Upper lobe of left lung (tissue), 6 donors: Measurements from ENCODE around the gene SLC10A7. TPM values are rescaled to one million over a fixed set of nuclear protein-coding genes. Genes with fewer than 3 reads are reported as not detected.

Experiments
- ATAC-seq, 2 donors: fragments of 200-7000 bp; cut with Tn5 transposase; one replicate each; pipeline ENCODE4 v1.9.1; 2022; ENCODE audit warnings: mild to moderate bottlenecking in 2 of 2, moderate library complexity in 2 of 2; ENCODE audit not compliant: low FRiP score in 2 of 2
- DNase-seq, 2 donors: peaks; one replicate each; pipeline ENCODE4 v3.0.0-alpha.2; 2019 to 2020
- H3K27ac ChIP-seq, 4 donors: fragments of 200-600 bp; sonication (generic); one replicate each; pipeline ENCODE4 v1.5.1; 2016 to 2019
- H3K27me3 ChIP-seq, 4 donors: fragments of 200-600 bp; sonication (generic); one replicate each; pipeline ENCODE4 v1.5.1; 2017 to 2019
- H3K36me3 ChIP-seq, 4 donors: fragments of 200-600 bp; sonication (generic); one replicate each; pipeline ENCODE4 v1.5.1; 2016 to 2019
- H3K4me1 ChIP-seq, 4 donors: fragments of 200-600 bp; sonication (generic); one replicate each; pipeline ENCODE4 v1.5.1; 2018 to 2019
- H3K4me3 ChIP-seq, 4 donors: fragments of 200-600 bp; sonication (generic); one replicate each; pipeline ENCODE4 v1.5.1; 2017 to 2019; ENCODE audit warnings: mild to moderate bottlenecking in 2 of 4, moderate library complexity in 1 of 4
- H3K9me3 ChIP-seq, 4 donors: fragments of 200-600 bp; sonication (generic); one replicate each; pipeline ENCODE4 v1.5.1; 2018 to 2019
- CTCF ChIP-seq, 6 experiments: fragments of 450-650 bp in 4 of 6; fragments of 200-600 bp in 2 of 6; sonication (generic) in 2 of 6; IDR thresholded peaks; one replicate each; pipeline ENCODE4 v1.5.1; 2016 to 2019; ENCODE audit warnings: antibody characterized with exemption in 6 of 6
- EP300 ChIP-seq, 4 donors: sonication (generic); formaldehyde crosslinking; IDR thresholded peaks; one replicate each; pipeline ENCODE4 v1.5.1; 2017; ENCODE audit warnings: antibody characterized with exemption in 4 of 4, control low read depth in 2 of 4
- POLR2A ChIP-seq, 4 donors: fragments of 450-650 bp; IDR thresholded peaks; one replicate each; pipeline ENCODE4 v1.5.1; 2016 to 2017; ENCODE audit warnings: antibody characterized with exemption in 4 of 4, mild to moderate bottlenecking in 2 of 4
- POLR2AphosphoS5 ChIP-seq, 2 donors: sonication (generic); formaldehyde crosslinking; IDR thresholded peaks; one replicate each; pipeline ENCODE4 v1.5.1; 2017; ENCODE audit warnings: antibody characterized with exemption in 2 of 2
- WGBS, 2 donors: methylation state at CpG; one replicate each; pipeline ENCODE4 v1.1.5; 2017 to 2018; 5-methylcytosine and 5-hydroxymethylcytosine counted together
- total RNA-seq, 6 donors: library from RNA; depleted of rRNA in 4 of 6; stranded (reverse); fragments of >200 nt in 4 of 6; gene quantifications; one replicate each; pipeline versions ENCODE4 v1.1.0 to v1.2.1, GENCODE V29; 2016 to 2021
- donor health status: DM: no; HTN: no; CAD: no; lungs with moderate emphysema.
- donor health status: DM: no; HTN: yes; CAD: no; lungs with severe emphysema.

Gene SLC10A7
- total RNA-seq, 6 donors from 2014 or later: 11.1 to 20.9 (median 14.1) TPM

GRCh38 chr4:146450524-146450923 lies 71.2 kb downstream of the SLC10A7 start:
- no peaks in the 10 kb centered on the region for H3K4me1 ChIP-seq
- peak overlapping the region in 1 of 4 donors; percentile 27 for H3K27ac ChIP-seq
- no peak for ATAC-seq
- no peak overlapping the region for H3K4me3 ChIP-seq
- H3K9me3 ChIP-seq: no peaks in the 10 kb centered on the region
- DNase-seq: no peak
- no peaks in the 10 kb centered on the region for H3K27me3 ChIP-seq
- TF ChIP-seq POLR2AphosphoS5 (IDR thresholded peaks at IDR 0.05): no peak
- no peak for TF ChIP-seq POLR2A (IDR thresholded peaks at IDR 0.05)
- no peak for TF ChIP-seq EP300 (IDR thresholded peaks at IDR 0.05)
- no peak for TF ChIP-seq CTCF (IDR thresholded peaks at IDR 0.05)
- peaks cover 0 to 2% (median 0%) of the 10 kb centered on the region in 4 donors for H3K36me3 ChIP-seq

- no peak for ATAC-seq
- Histone ChIP-seq H3K27me3 (no peaks in the 10 kb centered on the region), H3K9me3 (no peaks in the 10 kb centered on the region), H3K27ac (no peak overlapping the region), H3K4me3 (no peak overlapping the region), H3K36me3 (peaks cover 0 to 4% (median 0%) of the 10 kb centered on the region in 4 donors), H3K4me1 (no peaks in the 10 kb centered on the region)
- 97 to 99% methylated on average over 4 of the region's 4 CpGs for WGBS, 2 donors
- no peak for DNase-seq
- no peak for TF ChIP-seq CTCF (IDR thresholded peaks at IDR 0.05)
- TF ChIP-seq EP300 (IDR thresholded peaks at IDR 0.05): no peak
- no peak for TF ChIP-seq POLR2AphosphoS5 (IDR thresholded peaks at IDR 0.05)
- TF ChIP-seq POLR2A (IDR thresholded peaks at IDR 0.05): no peak
Observed at GRCh38 chr4:146446555-146446954, 75.2 kb downstream of the SLC10A7 start.

- Histone ChIP-seq H3K4me1 (no peaks in the 10 kb centered on the region), H3K9me3 (no peaks in the 10 kb centered on the region), H3K27me3 (no peaks in the 10 kb centered on the region), H3K27ac (no peak overlapping the region), H3K36me3 (peaks cover 0 to 4% (median 0%) of the 10 kb centered on the region in 4 donors), H3K4me3 (no peak overlapping the region)
- ATAC-seq (no peak), DNase-seq (peak in 1 of 2 donors; percentile 46)
- WGBS, 2 donors: 97 to 99% methylated on average over 35 to 36 of the region's 37 CpGs
- no peak for TF ChIP-seq CTCF (IDR thresholded peaks at IDR 0.05)
- no peak for TF ChIP-seq POLR2AphosphoS5 (IDR thresholded peaks at IDR 0.05)
- TF ChIP-seq EP300 (IDR thresholded peaks at IDR 0.05): no peak
- no peak for TF ChIP-seq POLR2A (IDR thresholded peaks at IDR 0.05)
Observed at GRCh38 chr4:146445198-146446150, 76.3 kb downstream of the SLC10A7 start.

GRCh38 chr4:146443525-146443924 lies 78.2 kb downstream of the SLC10A7 start:
- TF ChIP-seq CTCF (IDR thresholded peaks at IDR 0.05) (no peak), EP300 (IDR thresholded peaks at IDR 0.05) (no peak), POLR2A (IDR thresholded peaks at IDR 0.05) (no peak), POLR2AphosphoS5 (IDR thresholded peaks at IDR 0.05) (no peak)
- WGBS, 2 donors: 78 to 79% methylated on average over 2 of the region's 2 CpGs
- DNase-seq: no peak
- Histone ChIP-seq H3K27me3 (no peaks in the 10 kb centered on the region), H3K4me1 (no peaks in the 10 kb centered on the region), H3K36me3 (peaks cover 0 to 4% (median 0%) of the 10 kb centered on the region in 4 donors), H3K27ac (no peak overlapping the region), H3K4me3 (no peak overlapping the region), H3K9me3 (no peaks in the 10 kb centered on the region)
- no peak for ATAC-seq
